MM.1S (cell line): Measurements from ENCODE around the gene RPL39.
"Not testable (repeated sequence)": the region's sequence is repeated elsewhere in the genome, so short reads cannot be mapped to it uniquely, and the experiment has no call there.

Experiments
- DNase-seq: peaks from one replicate; pipeline ENCODE4 v3.0.0-alpha.2; 2015
- H2AFZ ChIP-seq: fragments of 300-600 bp; sonication (generic); 2 replicates; pipeline ENCODE4 v1.6.0; 2016; ENCODE audit warnings: antibody characterized with exemption, low read length
- H3F3A ChIP-seq: fragments of 300-600 bp; sonication (generic); 2 replicates; pipeline ENCODE4 v1.6.1; 2016; ENCODE audit warnings: mild to moderate bottlenecking, antibody characterized with exemption, low read length, moderate library complexity, mixed read lengths; ENCODE audit not compliant: insufficient read depth
- H3K27ac ChIP-seq: fragments of 300-600 bp; sonication (generic); 2 replicates; pipeline ENCODE4 v1.5.1; 2016; ENCODE audit warnings: mild to moderate bottlenecking, low read length
- H3K27me3 ChIP-seq: fragments of 300-600 bp; sonication (generic); replicated peaks from 2 replicates; pipeline ENCODE4 v1.6.0; 2016; ENCODE audit warnings: low read length; ENCODE audit not compliant: insufficient read depth
- H3K36me3 ChIP-seq: fragments of 300-600 bp; sonication (generic); replicated peaks from 2 replicates; pipeline ENCODE4 v1.6.1; 2016; ENCODE audit warnings: mild to moderate bottlenecking, low read length, mixed read lengths; ENCODE audit not compliant: insufficient read depth
- H3K4me1 ChIP-seq: fragments of 300-600 bp; sonication (generic); 2 replicates; pipeline ENCODE4 v1.6.1; 2016; ENCODE audit warnings: low read length, mixed read lengths
- H3K4me2 ChIP-seq: fragments of 300-600 bp; sonication (generic); 2 replicates; pipeline ENCODE4 v1.6.0; 2016; ENCODE audit warnings: low read depth, low read length
- H3K4me3 ChIP-seq: fragments of 300-600 bp; sonication (generic); 2 replicates; pipeline ENCODE4 v1.5.1; 2016; ENCODE audit warnings: low read length, mixed read lengths
- H3K79me2 ChIP-seq: fragments of 300-600 bp; sonication (generic); 2 replicates; pipeline ENCODE4 v1.6.1; 2016; ENCODE audit warnings: mixed run types, low read length, mixed read lengths
- H3K9ac ChIP-seq: fragments of 300-600 bp; sonication (generic); 2 replicates; pipeline ENCODE4 v1.6.1; 2016; ENCODE audit warnings: low read length, mixed read lengths
- H3K9me2 ChIP-seq: fragments of 300-600 bp; sonication (generic); replicated peaks from 2 replicates; pipeline ENCODE4 v1.6.1; 2016; ENCODE audit warnings: mild to moderate bottlenecking, low read length, mixed read lengths; ENCODE audit not compliant: insufficient read depth
- H3K9me3 ChIP-seq: fragments of 300-600 bp; sonication (generic); replicated peaks from 2 replicates; pipeline ENCODE4 v1.6.1; 2016; ENCODE audit warnings: mild to moderate bottlenecking, low read length, mixed read lengths; ENCODE audit not compliant: insufficient read depth
- H4K20me1 ChIP-seq: fragments of 300-600 bp; sonication (generic); 2 replicates; pipeline ENCODE4 v1.6.1; 2016; ENCODE audit warnings: mild to moderate bottlenecking, low read length, moderate library complexity, mixed read lengths; ENCODE audit not compliant: insufficient read depth
- CTCF ChIP-seq: fragments of 300-600 bp; sonication (generic); IDR thresholded peaks from 2 replicates; pipeline ENCODE4 v1.5.1; 2016; ENCODE audit warnings: antibody characterized with exemption, low read length, mixed read lengths
- EZH2 ChIP-seq: fragments of 300-600 bp; sonication (generic); optimal IDR thresholded peaks from 2 replicates; pipeline ENCODE3; 2017; ENCODE audit warnings: low read depth, mild to moderate bottlenecking, antibody characterized with exemption, low read length, mixed read lengths
- EZH2phosphoT487 ChIP-seq: fragments of 300-600 bp; sonication (generic); IDR thresholded peaks from 2 replicates; pipeline ENCODE4 v1.6.1; 2018; ENCODE audit warnings: antibody characterized with exemption, low read length

Gene RPL39

GRCh38 chrX:119755981-119756533 lies 35.4 kb downstream of the RPL39 start:
- Histone ChIP-seq H3K27me3 (no peaks in the 10 kb centered on the region), H3K79me2 (no peaks in the 10 kb centered on the region), H3K9me2 (no peaks in the 10 kb centered on the region), H4K20me1 (no peaks in the 10 kb centered on the region), H2AFZ (peak overlapping the region; percentile 38), H3K36me3 (no peaks in the 10 kb centered on the region), H3K27ac (peak overlapping the region; percentile 99), H3K4me2 (peak overlapping the region; percentile 69), H3K4me1 (peaks cover 41% of the 10 kb centered on the region), H3K9me3 (no peaks in the 10 kb centered on the region), H3F3A (peaks cover 29% of the 10 kb centered on the region), H3K4me3 (peak overlapping the region; percentile 44), H3K9ac (peak overlapping the region; percentile 64)
- peak; percentile 91 for DNase-seq
- TF ChIP-seq EZH2phosphoT487 (no peak), CTCF (no peak), EZH2 (no peak)

- Histone ChIP-seq H2AFZ (no peak overlapping the region), H4K20me1 (no peaks in the 10 kb centered on the region), H3K9ac (no peak overlapping the region), H3K4me2 (no peak overlapping the region), H3K9me2 (no peaks in the 10 kb centered on the region), H3K9me3 (no peaks in the 10 kb centered on the region), H3K4me3 (no peak overlapping the region), H3F3A (peaks cover 29% of the 10 kb centered on the region), H3K36me3 (no peaks in the 10 kb centered on the region), H3K4me1 (peaks cover 37% of the 10 kb centered on the region), H3K27me3 (no peaks in the 10 kb centered on the region), H3K79me2 (no peaks in the 10 kb centered on the region), H3K27ac (peak overlapping the region; percentile 99; the same call in 1 of the 2 replicates)
- TF ChIP-seq CTCF (peak; percentile 56), EZH2 (no peak)
- peak; percentile 77 for DNase-seq
These were observed 37.7 kb downstream of the RPL39 start for GRCh38 chrX:119753639-119754257.

GRCh38 chrX:119753001-119753400 lies 38.4 kb downstream of the RPL39 start:
- peaks cover 37% of the 10 kb centered on the region for H3K4me1 ChIP-seq
- no peak overlapping the region for H3K27ac ChIP-seq
- H4K20me1 ChIP-seq = no peaks in the 10 kb centered on the region
- peaks cover 29% of the 10 kb centered on the region for H3F3A ChIP-seq
- no peaks in the 10 kb centered on the region for H3K9me3 ChIP-seq
- no peaks in the 10 kb centered on the region for H3K9me2 ChIP-seq
- no peak overlapping the region for H3K4me2 ChIP-seq
- TF ChIP-seq CTCF = no peak
- no peak for TF ChIP-seq EZH2phosphoT487
- no peak for TF ChIP-seq EZH2
- H3K27me3 ChIP-seq = no peaks in the 10 kb centered on the region
- DNase-seq = no peak
- no peak overlapping the region for H3K4me3 ChIP-seq
- no peak overlapping the region for H2AFZ ChIP-seq
- no peaks in the 10 kb centered on the region for H3K36me3 ChIP-seq
- no peak overlapping the region for H3K9ac ChIP-seq
- no peaks in the 10 kb centered on the region for H3K79me2 ChIP-seq

- not testable (repeated sequence) for H2AFZ ChIP-seq, H3K4me2 ChIP-seq, H3K79me2 ChIP-seq, H3K9me3 ChIP-seq, H3K36me3 ChIP-seq, H4K20me1 ChIP-seq, DNase-seq, H3K9ac ChIP-seq, H3K27me3 ChIP-seq, H3K4me3 ChIP-seq, H3K27ac ChIP-seq, H3K9me2 ChIP-seq
- Histone ChIP-seq H3F3A (peaks cover 10% of the 10 kb centered on the region), H3K4me1 (peaks cover 19% of the 10 kb centered on the region)
These were observed 40.7 kb downstream of the RPL39 start for GRCh38 chrX:119750751-119751150.

GRCh38 chrX:119750131-119750530 lies 41.3 kb downstream of the RPL39 start:
- not testable (repeated sequence) for H3K27me3 ChIP-seq, H2AFZ ChIP-seq, H4K20me1 ChIP-seq, DNase-seq, H3K4me3 ChIP-seq, H3K27ac ChIP-seq, H3K36me3 ChIP-seq, H3F3A ChIP-seq, H3K79me2 ChIP-seq, H3K9ac ChIP-seq, H3K9me2 ChIP-seq, H3K4me2 ChIP-seq, H3K9me3 ChIP-seq
- H3K4me1 ChIP-seq = peaks cover 15% of the 10 kb centered on the region
